ENCODE data around the gene UBE2O.

The UBE2O gene

GRCh38 chr17:76485569-76485968 is 32.6 kb upstream of the UBE2O start:
- DNase-seq (ENCODE audit: low spot score), result peak; percentile 36

- no peak for DNase-seq (ENCODE audit: low spot score)
These were observed 31.3 kb upstream of the UBE2O start for GRCh38 chr17:76484228-76484725.

- DNase-seq (ENCODE audit: low spot score), result no peak
These were observed 28.2 kb upstream of the UBE2O start for GRCh38 chr17:76481071-76481655.

- DNase-seq (ENCODE audit: low spot score), result no peak
These were observed 27.7 kb upstream of the UBE2O start for GRCh38 chr17:76480632-76481031.

- DNase-seq (ENCODE audit: low spot score), result no peak
These were observed 26.6 kb upstream of the UBE2O start for GRCh38 chr17:76479515-76480060.

- DNase-seq (ENCODE audit: low spot score), result no peak
These were observed 26.0 kb upstream of the UBE2O start for GRCh38 chr17:76478730-76479514.

GRCh38 chr17:76478097-76478496 is 25.1 kb upstream of the UBE2O start:
- DNase-seq (ENCODE audit: low spot score), result no peak

- DNase-seq (ENCODE audit: low spot score), result no peak
These were observed 24.6 kb upstream of the UBE2O start for GRCh38 chr17:76477576-76477975.

GRCh38 chr17:76476736-76477135 is 23.8 kb upstream of the UBE2O start:
- DNase-seq (ENCODE audit: low spot score), result no peak

- DNase-seq (ENCODE audit: low spot score), result no peak
These were observed 22.4 kb upstream of the UBE2O start for GRCh38 chr17:76475302-76475701.

- DNase-seq (ENCODE audit: low spot score), result no peak
These were observed 21.9 kb upstream of the UBE2O start for GRCh38 chr17:76474894-76475293.

- no peak for DNase-seq (ENCODE audit: low spot score)
These were observed 21.3 kb upstream of the UBE2O start for GRCh38 chr17:76474238-76474637.

- DNase-seq (ENCODE audit: low spot score), result no peak
These were observed 20.6 kb upstream of the UBE2O start for GRCh38 chr17:76473541-76473985.

- DNase-seq (ENCODE audit: low spot score), result no peak
These were observed 19.8 kb upstream of the UBE2O start for GRCh38 chr17:76472726-76473125.

- DNase-seq (ENCODE audit: low spot score), result no peak
These were observed 19.3 kb upstream of the UBE2O start for GRCh38 chr17:76472258-76472645.

- DNase-seq (ENCODE audit: low spot score), result no peak
These were observed 18.7 kb upstream of the UBE2O start for GRCh38 chr17:76471498-76472257.

GRCh38 chr17:76469991-76470739 is 17.2 kb upstream of the UBE2O start:
- DNase-seq (ENCODE audit: low spot score), result no peak

GRCh38 chr17:76469076-76469990 is 16.4 kb upstream of the UBE2O start:
- DNase-seq (ENCODE audit: low spot score), result no peak

GRCh38 chr17:76468634-76469010 is 15.7 kb upstream of the UBE2O start:
- no peak for DNase-seq (ENCODE audit: low spot score)

- DNase-seq (ENCODE audit: low spot score), result no peak
These were observed 15.1 kb upstream of the UBE2O start for GRCh38 chr17:76467809-76468633.
